AG04450 (cell line): Measurements from ENCODE around the gene WDR77. TPM values are rescaled to one million over a fixed set of nuclear protein-coding genes. Genes with fewer than 3 reads are reported as not detected.

ENCODE experiments used
- CTCF ChIA-PET: fragments of 300-600, 350-600 bp; formaldehyde crosslinking; extraction: SDS; loops from one replicate; lab custom pipeline; 2022; ENCODE audit warnings: antibody characterized with exemption, inconsistent platforms; lab: Charles Lee
- POLR2A ChIA-PET: fragments of 350-600 bp; formaldehyde crosslinking; extraction: SDS; loops from one replicate; lab custom pipeline; 2021; ENCODE audit warnings: antibody characterized with exemption, inconsistent platforms; lab: Yijun Ruan, JAX
- DNase-seq: peaks from one replicate; pipeline ENCODE4 v3.0.0-alpha.2; 2011; ENCODE audit warnings: low read depth, low spot score
- H3K27ac ChIP-seq: one replicate; pipeline ENCODE4 v1.5.1; 2012; ENCODE audit warnings: low read depth, low read length, control low read depth
- H3K27me3 ChIP-seq: one replicate; pipeline ENCODE4 v1.6.0; 2012; ENCODE audit warnings: low read length; ENCODE audit not compliant: control insufficient read depth, insufficient read depth
- H3K4me3 ChIP-seq: 2 replicates; pipeline ENCODE4 v1.5.1; 2011; ENCODE audit warnings: mild to moderate bottlenecking, low read depth, low read length, control low read depth
- H3K9me3 ChIP-seq: 2 replicates; pipeline ENCODE4 v1.5.1; 2012; ENCODE audit warnings: low read length; ENCODE audit not compliant: control insufficient read depth, insufficient read depth
- polyA plus RNA-seq: library from polyadenylated mRNA; depleted of rRNA; stranded (reverse); fragments of >200 nt; gene quantifications from 2 replicates; pipeline ENCODE4 v1.2.3, GENCODE V29; 2011
- TF ChIP-seq, protein P1 (sequence below): IDR thresholded peaks from 2 replicates; pipeline ENCODE4 v1.5.1; 2011; ENCODE audit warnings: low read depth, low read length, control low read depth, inconsistent platforms

Gene WDR77
- polyA plus RNA-seq, 1 experiment = 86.9 TPM

DNA sequence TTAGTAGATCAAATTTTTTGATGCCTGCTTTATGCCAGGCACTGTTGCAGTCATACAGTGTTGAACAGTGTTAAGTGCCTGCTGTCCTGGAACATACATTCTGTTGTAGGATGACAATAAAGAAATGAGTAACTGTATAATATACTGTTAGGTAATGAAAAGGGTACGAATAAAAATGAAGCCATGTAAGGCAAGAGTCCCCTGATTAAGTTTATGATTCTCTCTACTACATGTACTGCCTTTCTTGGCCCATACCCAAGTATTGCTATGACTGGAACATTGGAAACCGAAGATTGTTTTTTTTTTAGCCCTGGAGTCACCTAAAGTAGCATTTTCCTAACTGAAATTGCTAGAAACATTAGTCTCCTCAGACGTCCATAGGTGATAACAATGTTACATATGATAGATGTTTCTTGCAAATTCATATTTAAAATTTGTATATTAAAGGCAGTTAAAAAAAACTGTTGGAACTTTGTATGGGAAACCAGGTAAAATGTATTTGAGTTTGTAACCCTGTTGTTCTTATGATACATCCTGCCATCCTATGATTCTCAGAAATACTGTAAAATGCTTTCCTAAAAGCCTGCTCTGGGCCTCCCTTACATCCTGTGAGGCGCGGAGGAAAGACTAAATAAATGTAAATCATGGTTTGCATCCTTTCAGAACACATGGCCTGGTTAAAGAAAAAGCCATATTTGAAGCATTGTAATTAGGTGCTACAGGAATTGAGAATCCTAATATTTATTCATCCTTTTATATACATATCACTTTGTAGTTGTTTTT lies 6.0 kb upstream of the WDR77 start:
- DNase-seq = no peak
- H3K4me3 ChIP-seq = no peak overlapping the region
- H3K27me3 ChIP-seq = no peaks in the 10 kb centered on the region
- H3K27ac ChIP-seq = no peak overlapping the region
- CTCF ChIA-PET = no interaction called here
- H3K9me3 ChIP-seq = no peaks in the 10 kb centered on the region
- POLR2A ChIA-PET = no interaction called here
- TF ChIP-seq, protein P1, sequence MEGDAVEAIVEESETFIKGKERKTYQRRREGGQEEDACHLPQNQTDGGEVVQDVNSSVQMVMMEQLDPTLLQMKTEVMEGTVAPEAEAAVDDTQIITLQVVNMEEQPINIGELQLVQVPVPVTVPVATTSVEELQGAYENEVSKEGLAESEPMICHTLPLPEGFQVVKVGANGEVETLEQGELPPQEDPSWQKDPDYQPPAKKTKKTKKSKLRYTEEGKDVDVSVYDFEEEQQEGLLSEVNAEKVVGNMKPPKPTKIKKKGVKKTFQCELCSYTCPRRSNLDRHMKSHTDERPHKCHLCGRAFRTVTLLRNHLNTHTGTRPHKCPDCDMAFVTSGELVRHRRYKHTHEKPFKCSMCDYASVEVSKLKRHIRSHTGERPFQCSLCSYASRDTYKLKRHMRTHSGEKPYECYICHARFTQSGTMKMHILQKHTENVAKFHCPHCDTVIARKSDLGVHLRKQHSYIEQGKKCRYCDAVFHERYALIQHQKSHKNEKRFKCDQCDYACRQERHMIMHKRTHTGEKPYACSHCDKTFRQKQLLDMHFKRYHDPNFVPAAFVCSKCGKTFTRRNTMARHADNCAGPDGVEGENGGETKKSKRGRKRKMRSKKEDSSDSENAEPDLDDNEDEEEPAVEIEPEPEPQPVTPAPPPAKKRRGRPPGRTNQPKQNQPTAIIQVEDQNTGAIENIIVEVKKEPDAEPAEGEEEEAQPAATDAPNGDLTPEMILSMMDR = no peak

DNA sequence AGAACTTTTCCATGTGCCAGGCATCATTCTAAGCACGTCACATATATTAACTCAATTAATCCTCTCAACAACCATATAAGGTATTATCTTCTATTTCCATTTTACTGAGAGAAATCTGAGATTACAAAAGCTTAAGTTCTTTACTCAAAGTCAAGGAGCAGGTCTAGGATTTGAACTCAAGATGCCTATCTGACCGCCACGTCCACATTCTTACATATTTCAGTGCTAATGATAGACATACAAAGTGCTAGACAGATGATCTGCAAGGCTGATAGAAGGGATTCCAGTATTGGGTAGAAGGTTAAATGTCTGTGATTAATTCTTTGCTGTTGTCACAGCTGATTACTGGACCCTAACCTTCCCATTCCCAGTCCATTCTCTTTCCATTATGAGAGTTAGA lies 4.7 kb upstream of the WDR77 start:
- peaks cover 2% of the 10 kb centered on the region; the same call in 1 of the 2 replicates for H3K9me3 ChIP-seq
- no peak overlapping the region for H3K27ac ChIP-seq
- ChIA-PET CTCF (interaction anchor here (0.9 to 1.6 kb wide), 4 partner anchors 54 to 423 kb away, joined by 3 to 9 read pairs (median 4); no protein-coding TSS in a partner anchor), POLR2A (no interaction called here)
- no peak overlapping the region for H3K4me3 ChIP-seq
- H3K27me3 ChIP-seq = no peaks in the 10 kb centered on the region
- no peak for DNase-seq
- TF ChIP-seq, protein P1 = no peak

DNA sequence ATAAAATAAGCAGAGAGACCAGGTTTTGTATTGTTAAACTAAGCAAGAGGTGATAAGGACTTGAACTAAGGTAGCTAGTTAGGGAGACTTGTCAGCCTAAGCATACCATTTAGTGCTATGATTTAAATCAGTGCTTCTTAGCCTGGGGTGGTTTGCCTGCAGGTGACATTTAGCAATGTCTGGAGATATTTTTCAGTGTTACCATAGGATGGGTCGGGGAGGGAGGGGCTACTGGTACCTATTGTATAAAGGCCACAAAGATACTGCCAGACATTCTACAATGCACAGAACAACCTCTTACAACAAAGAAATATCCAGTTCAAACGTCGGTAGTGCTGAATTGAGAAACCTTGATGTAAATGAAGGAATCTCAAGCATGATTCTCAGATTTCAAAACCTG lies 3.5 kb upstream of the WDR77 start:
- Histone ChIP-seq H3K27me3 (no peaks in the 10 kb centered on the region), H3K27ac (no peak overlapping the region), H3K9me3 (peaks cover 3% of the 10 kb centered on the region; the same call in 1 of the 2 replicates), H3K4me3 (no peak overlapping the region)
- CTCF ChIA-PET = interaction anchor here (0.7 to 1.6 kb wide), 7 partner anchors 12 to 422 kb away, joined by 3 to 9 read pairs (median 3); no protein-coding TSS in a partner anchor
- POLR2A ChIA-PET = interaction anchor here (0.7 kb wide), 1 partner anchor 295 kb away, joined by 7 read pairs; no protein-coding TSS in a partner anchor
- TF ChIP-seq, protein P1 = no peak
- no peak for DNase-seq

DNA sequence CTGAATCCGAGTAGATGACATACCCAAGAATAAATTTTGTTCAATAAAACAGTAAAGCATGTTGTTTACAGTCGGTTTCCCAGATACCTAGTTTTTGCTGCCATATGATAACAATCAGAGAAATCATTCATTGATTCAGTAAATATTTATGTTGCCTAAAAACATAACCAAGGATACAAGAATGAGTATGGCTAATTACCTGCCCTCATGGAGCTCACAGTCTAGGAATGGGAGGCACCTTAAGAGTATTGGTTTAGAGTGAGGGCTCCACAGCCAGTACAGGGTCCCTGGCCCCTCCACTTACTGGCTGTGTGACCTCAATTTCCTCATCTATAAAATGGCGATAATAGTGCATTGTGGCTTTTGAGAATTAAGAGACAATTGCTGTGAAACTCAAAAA lies 1.1 kb upstream of the WDR77 start:
- peaks cover 3% of the 10 kb centered on the region; the same call in 1 of the 2 replicates for H3K9me3 ChIP-seq
- H3K27me3 ChIP-seq = no peaks in the 10 kb centered on the region
- H3K27ac ChIP-seq = no peak overlapping the region
- POLR2A ChIA-PET = no interaction called here
- H3K4me3 ChIP-seq = peak overlapping the region; percentile 70
- TF ChIP-seq, protein P1 = no peak
- CTCF ChIA-PET = interaction anchor here (1.2 to 1.4 kb wide), 3 partner anchors 32 to 304 kb away, joined by 3 to 6 read pairs (median 4); no protein-coding TSS in a partner anchor
- no peak for DNase-seq

DNA sequence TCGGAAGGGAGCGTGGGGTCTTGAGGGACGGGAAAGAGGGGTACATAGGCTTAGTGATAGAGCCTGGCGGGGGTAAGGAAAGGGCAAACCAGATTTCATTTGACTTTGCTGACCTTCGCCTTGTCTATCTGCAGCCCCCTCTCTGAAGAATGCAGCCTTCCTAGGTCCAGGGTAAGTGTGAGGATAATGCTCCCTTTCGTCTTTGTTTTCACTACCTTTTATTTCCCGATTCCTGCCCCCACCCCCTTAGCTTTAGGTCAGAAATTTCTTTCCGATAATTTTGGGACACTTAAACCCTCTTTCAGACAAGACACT lies 604 bp upstream of the WDR77 start:
- H3K27me3 ChIP-seq = no peaks in the 10 kb centered on the region
- peaks cover 3% of the 10 kb centered on the region; the same call in 1 of the 2 replicates for H3K9me3 ChIP-seq
- DNase-seq = no peak
- peak overlapping the region; percentile 53 for H3K27ac ChIP-seq
- peak overlapping the region; percentile 70 for H3K4me3 ChIP-seq
- TF ChIP-seq, protein P1 = no peak
- ChIA-PET CTCF (interaction anchor here (1.2 to 1.4 kb wide), 2 partner anchors 32 to 305 kb away, joined by 3 to 4 read pairs; no protein-coding TSS in a partner anchor), POLR2A (no interaction called here)
